Tibial nerve (tissue), 4 donors: ENCODE measurements around the gene ITIH5.

Experiments used
- EP300 ChIP-seq, 2 donors: sonication (generic); formaldehyde crosslinking; IDR thresholded peaks; one replicate each; pipeline ENCODE4 v1.6.1; 2017; ENCODE audit warnings: antibody characterized with exemption in 2 of 2, mild to moderate bottlenecking in 1 of 2
- TF ChIP-seq, protein P1 (sequence below), 5 experiments: fragments of 200-600 bp in 3 of 5; fragments of 450-650 bp in 2 of 5; sonication (generic) in 3 of 5; IDR thresholded peaks; one replicate each; pipeline ENCODE4 v1.5.1; 2016 to 2019; ENCODE audit warnings: antibody characterized with exemption in 5 of 5, mild to moderate bottlenecking in 3 of 5, moderate library complexity in 2 of 5

- TF ChIP-seq EP300 (IDR thresholded peaks at IDR 0.05), result no peak
- TF ChIP-seq, protein P1, sequence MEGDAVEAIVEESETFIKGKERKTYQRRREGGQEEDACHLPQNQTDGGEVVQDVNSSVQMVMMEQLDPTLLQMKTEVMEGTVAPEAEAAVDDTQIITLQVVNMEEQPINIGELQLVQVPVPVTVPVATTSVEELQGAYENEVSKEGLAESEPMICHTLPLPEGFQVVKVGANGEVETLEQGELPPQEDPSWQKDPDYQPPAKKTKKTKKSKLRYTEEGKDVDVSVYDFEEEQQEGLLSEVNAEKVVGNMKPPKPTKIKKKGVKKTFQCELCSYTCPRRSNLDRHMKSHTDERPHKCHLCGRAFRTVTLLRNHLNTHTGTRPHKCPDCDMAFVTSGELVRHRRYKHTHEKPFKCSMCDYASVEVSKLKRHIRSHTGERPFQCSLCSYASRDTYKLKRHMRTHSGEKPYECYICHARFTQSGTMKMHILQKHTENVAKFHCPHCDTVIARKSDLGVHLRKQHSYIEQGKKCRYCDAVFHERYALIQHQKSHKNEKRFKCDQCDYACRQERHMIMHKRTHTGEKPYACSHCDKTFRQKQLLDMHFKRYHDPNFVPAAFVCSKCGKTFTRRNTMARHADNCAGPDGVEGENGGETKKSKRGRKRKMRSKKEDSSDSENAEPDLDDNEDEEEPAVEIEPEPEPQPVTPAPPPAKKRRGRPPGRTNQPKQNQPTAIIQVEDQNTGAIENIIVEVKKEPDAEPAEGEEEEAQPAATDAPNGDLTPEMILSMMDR (IDR thresholded peaks at IDR 0.05), result no peak
Observed at GRCh38 chr10:7707102-7707501, 40.3 kb upstream of the ITIH5 start.
